ENCODE measurements around the gene AOAH.

The AOAH gene

DNA sequence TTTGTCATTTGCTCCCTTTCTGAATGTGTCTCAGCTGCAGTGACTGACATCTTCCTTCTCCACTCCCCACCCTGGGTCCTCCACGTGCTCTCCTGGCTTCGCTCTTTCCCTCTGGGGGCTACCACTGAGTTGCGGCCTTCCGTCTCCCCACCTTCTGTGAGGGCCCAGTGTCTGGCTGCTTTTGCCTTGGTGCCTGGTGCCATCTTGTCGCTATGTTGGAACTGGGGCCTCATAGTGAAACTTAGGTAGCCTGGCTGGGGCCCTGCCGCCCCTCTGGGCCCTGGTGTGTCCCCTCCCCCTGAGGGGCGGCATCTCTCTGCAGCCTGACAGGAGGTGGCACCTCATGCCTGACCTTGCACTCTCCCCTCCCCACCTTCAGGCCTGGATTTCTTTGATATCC is 190.6 kb downstream of the AOAH start:
- DNase-seq (ENCODE audit: insufficient read length, low spot score) = no peak
- FAIRE-seq = no peak
- TF ChIP-seq POLR2AphosphoS5 (IDR thresholded peaks at IDR 0.05; ENCODE audit: low read depth, low read length) (no peak), SPI1 (IDR thresholded peaks at IDR 0.05; ENCODE audit: low read depth, low read length) (no peak), POLR2A (IDR thresholded peaks at IDR 0.05; ENCODE audit: low read depth, low read length) (no peak), POU2F2 (IDR thresholded peaks at IDR 0.05; ENCODE audit: low read depth, low read length) (no peak), PAX5 (IDR thresholded peaks at IDR 0.05; ENCODE audit: insufficient read depth, low read length, severe bottlenecking) (no peak), TAF1 (IDR thresholded peaks at IDR 0.05; ENCODE audit: low read depth, low read length) (no peak)

DNA sequence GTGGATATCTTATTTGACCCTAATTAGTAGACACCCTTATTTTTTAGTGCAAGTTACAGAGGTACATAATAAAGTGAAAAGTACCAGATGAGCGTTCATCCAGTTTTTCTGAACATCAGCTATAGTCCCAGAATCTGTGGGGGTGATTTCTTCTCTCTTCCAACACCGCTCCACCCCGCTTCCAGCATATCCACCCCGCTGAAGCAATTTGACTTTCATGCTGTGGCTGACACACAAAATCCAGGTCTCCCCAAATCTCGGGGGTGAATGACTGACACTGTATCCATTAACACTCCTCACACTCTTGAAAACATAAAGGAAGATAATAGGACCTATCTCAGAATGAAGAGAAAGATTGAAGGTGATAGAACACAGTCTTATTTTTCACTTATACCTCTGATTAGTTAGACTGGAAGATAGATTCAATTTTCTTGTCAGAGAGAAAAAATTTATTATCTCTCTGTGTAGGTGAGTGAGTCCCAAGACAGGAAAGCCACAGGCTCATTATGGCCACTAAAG is 191.3 kb downstream of the AOAH start:
- TF ChIP-seq POLR2AphosphoS5 (IDR thresholded peaks at IDR 0.05; ENCODE audit: low read depth, low read length) (no peak), PAX5 (IDR thresholded peaks at IDR 0.05; ENCODE audit: insufficient read depth, low read length, severe bottlenecking) (no peak), POLR2A (IDR thresholded peaks at IDR 0.05; ENCODE audit: low read depth, low read length) (no peak)
- FAIRE-seq (no peak), DNase-seq (ENCODE audit: insufficient read length, low spot score) (no peak)

DNA sequence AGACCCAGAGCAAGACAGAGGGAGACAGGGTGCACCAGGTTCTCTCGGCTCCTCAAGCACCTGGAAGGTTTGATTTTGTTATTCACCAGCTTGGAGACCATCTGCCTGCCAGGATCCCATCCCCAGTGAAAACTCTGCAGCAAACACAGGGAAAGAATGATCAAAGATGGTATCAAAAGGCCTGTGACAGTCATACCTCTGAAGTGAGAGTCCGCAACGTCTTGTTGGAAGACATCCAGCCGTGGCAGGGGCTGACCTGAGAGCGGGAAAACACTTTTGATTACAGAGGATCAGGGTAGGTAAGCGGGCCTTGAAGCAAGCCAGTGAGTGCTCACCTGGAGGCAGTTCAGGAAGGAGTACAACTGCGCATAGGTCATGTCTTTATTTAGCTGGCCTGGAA is 192.3 kb downstream of the AOAH start:
- DNase-seq (ENCODE audit: insufficient read length, low spot score) (no peak), FAIRE-seq (no peak)
- no peak for TF ChIP-seq POU2F2 (IDR thresholded peaks at IDR 0.05; ENCODE audit: low read depth, low read length)
- no peak for TF ChIP-seq PAX5 (IDR thresholded peaks at IDR 0.05; ENCODE audit: insufficient read depth, low read length, severe bottlenecking)
- no peak for TF ChIP-seq POLR2AphosphoS5 (IDR thresholded peaks at IDR 0.05; ENCODE audit: low read depth, low read length)
- no peak for TF ChIP-seq TAF1 (IDR thresholded peaks at IDR 0.05; ENCODE audit: low read depth, low read length)
- no peak for TF ChIP-seq SPI1 (IDR thresholded peaks at IDR 0.05; ENCODE audit: low read depth, low read length)
- no peak for TF ChIP-seq POLR2A (IDR thresholded peaks at IDR 0.05; ENCODE audit: low read depth, low read length)

DNA sequence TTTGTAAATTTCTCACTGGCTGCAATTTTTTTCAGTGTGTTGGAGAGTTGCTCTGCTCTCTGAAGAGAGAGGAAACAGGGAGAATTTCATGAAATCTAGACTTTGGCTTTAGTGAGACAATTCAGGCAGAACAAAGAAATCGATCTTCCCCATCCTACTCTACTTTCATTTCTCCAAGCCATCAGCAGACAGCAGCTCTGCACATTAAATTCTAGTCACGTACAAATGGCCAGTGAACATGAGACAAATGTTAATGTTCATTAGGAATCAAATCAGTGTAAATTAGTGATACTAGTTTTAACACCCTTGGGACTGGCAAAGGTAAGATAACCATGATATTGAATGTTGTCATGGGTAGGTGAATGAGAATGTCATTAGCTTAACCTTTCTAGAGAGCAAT is 193.8 kb downstream of the AOAH start:
- TF ChIP-seq PAX5 (IDR thresholded peaks at IDR 0.05; ENCODE audit: insufficient read depth, low read length, severe bottlenecking) (no peak), SPI1 (IDR thresholded peaks at IDR 0.05; ENCODE audit: low read depth, low read length) (no peak), TAF1 (IDR thresholded peaks at IDR 0.05; ENCODE audit: low read depth, low read length) (no peak), POLR2A (IDR thresholded peaks at IDR 0.05; ENCODE audit: low read depth, low read length) (no peak), POU2F2 (IDR thresholded peaks at IDR 0.05; ENCODE audit: low read depth, low read length) (no peak), POLR2AphosphoS5 (IDR thresholded peaks at IDR 0.05; ENCODE audit: low read depth, low read length) (no peak)
- FAIRE-seq = no peak
- DNase-seq (ENCODE audit: insufficient read length, low spot score) = no peak

DNA sequence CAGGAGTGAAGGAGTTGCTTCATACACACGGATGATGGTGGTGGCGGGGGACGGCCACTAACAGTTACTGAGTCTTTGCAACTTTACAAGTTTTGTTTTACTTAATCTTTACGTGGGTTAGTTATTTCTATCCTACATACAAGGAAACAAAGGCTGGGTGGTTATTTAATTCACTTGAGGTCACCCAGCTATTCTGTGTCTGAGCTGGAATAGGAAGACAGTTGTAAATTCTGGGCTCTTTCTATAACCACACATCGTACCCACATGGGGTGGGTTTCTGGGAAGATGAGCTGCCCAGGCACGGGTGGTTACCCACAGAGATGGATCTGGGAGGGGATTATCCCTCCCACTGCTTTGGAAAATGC is 196.8 kb downstream of the AOAH start:
- TF ChIP-seq SPI1 (IDR thresholded peaks at IDR 0.05; ENCODE audit: low read depth, low read length) (no peak), PAX5 (IDR thresholded peaks at IDR 0.05; ENCODE audit: insufficient read depth, low read length, severe bottlenecking) (no peak), POLR2A (IDR thresholded peaks at IDR 0.05; ENCODE audit: low read depth, low read length) (no peak), POLR2AphosphoS5 (IDR thresholded peaks at IDR 0.05; ENCODE audit: low read depth, low read length) (no peak)
- DNase-seq (ENCODE audit: insufficient read length, low spot score) = no peak
- no peak for FAIRE-seq

DNA sequence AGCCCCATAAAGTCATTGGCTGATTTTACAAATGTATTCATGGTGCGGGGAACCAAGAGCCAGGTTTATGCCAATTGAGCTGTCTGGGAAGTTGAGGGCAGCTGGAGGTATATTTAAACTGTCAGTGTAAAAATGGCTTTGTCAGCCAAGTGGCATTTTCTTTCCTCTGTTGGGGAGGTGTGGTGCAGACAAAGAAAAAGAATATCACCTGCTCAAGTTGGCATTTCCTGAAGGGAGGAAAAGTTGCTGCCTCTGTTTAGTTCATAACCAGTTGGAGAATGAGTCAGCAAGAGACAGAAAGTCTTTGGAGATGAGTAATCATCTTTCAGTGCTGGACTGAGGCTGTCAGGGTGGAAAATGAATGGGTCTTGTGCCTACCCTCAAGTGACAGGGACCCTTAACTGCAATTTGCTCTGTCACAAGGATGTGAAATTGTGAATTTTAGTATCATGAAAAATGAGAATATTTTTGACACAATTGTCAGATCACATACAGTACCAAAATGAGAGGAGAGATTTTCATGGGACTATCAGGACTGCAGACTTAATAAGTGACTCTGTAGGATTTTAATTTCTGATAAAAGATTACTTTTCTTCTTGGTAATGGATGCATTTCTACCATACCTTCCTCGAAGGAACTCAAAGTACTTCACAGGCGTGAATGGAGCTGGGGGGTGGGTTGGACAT is 197.3 kb downstream of the AOAH start:
- DNase-seq (ENCODE audit: insufficient read length, low spot score) (no peak), FAIRE-seq (peak; percentile 86)
- no peak for TF ChIP-seq PAX5 (IDR thresholded peaks at IDR 0.05; ENCODE audit: insufficient read depth, low read length, severe bottlenecking)
- TF ChIP-seq POLR2A (IDR thresholded peaks at IDR 0.05; ENCODE audit: low read depth, low read length) = no peak
- no peak for TF ChIP-seq SPI1 (IDR thresholded peaks at IDR 0.05; ENCODE audit: low read depth, low read length)
- no peak for TF ChIP-seq POLR2AphosphoS5 (IDR thresholded peaks at IDR 0.05; ENCODE audit: low read depth, low read length)
- no peak for TF ChIP-seq POU2F2 (IDR thresholded peaks at IDR 0.05; ENCODE audit: low read depth, low read length)
- TF ChIP-seq TAF1 (IDR thresholded peaks at IDR 0.05; ENCODE audit: low read depth, low read length) = no peak

DNA sequence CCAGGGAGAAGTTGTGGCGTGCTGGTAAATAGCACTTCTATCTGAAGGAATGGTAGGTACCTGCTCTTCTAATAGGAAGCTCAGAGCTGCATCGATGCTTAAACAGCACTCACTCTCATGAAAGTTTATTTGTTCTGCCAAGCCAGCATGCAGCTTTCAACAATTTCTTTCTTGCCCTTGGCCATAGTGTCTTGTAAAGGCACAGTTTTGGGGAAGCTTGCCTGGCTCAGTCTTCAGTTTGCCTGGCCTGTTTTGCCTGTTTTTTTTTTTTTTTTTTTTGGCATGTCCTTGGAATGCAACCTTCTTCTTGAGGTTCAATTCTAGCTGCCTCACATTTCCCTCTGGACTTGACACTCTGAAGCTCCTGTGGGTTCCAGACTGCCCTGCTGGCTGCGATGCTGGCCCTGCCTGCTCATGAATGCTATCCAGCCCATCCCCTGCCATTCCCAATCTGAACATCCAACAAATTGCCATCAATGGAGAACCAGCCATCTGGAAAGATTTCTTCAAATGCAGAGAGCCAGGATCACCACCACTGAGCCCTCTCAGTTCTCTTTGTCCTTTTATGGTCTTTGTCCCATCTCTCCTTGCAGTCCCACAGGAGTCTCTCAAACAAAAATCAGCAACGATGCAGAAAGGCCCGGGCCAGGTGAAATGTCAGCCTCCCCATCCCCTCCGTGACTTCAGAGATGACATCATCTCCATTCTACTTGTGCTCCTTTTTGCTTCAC is 200.8 kb downstream of the AOAH start:
- TF ChIP-seq POLR2A (IDR thresholded peaks at IDR 0.05; ENCODE audit: low read depth, low read length) (no peak), POLR2AphosphoS5 (IDR thresholded peaks at IDR 0.05; ENCODE audit: low read depth, low read length) (no peak), POU2F2 (IDR thresholded peaks at IDR 0.05; ENCODE audit: low read depth, low read length) (no peak), TAF1 (IDR thresholded peaks at IDR 0.05; ENCODE audit: low read depth, low read length) (no peak), PAX5 (IDR thresholded peaks at IDR 0.05; ENCODE audit: insufficient read depth, low read length, severe bottlenecking) (no peak), SPI1 (IDR thresholded peaks at IDR 0.05; ENCODE audit: low read depth, low read length) (no peak)
- DNase-seq (ENCODE audit: insufficient read length, low spot score) = no peak
- FAIRE-seq = no peak

DNA sequence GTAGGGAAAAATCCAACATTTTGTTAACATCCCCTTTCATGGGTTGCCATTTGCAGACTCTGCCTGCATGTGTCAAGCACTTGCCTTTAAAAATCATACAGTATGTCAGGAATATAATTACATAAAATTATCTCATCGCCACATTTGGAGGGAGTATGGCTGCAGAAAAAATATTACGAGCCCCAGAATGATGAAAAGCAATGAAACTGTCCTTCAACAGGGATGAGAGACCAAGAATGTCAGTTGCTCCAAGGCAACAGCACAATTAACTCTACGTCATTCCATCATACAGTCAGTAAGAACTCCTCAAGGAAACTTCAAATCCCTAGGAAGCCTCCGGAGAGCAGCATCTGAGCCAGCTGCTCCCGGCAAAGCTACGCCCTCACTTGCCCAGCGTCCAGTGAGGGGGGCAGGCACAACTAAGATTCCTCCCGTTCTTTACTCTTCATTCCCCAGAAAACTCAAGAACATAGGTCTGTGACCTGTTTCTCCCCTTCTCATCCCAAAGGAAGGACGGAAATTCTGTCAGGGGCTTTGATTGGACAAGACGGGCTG is 201.8 kb downstream of the AOAH start:
- no peak for DNase-seq (ENCODE audit: insufficient read length, low spot score)
- TF ChIP-seq SPI1 (IDR thresholded peaks at IDR 0.05; ENCODE audit: low read depth, low read length) (no peak), POU2F2 (IDR thresholded peaks at IDR 0.05; ENCODE audit: low read depth, low read length) (no peak), POLR2A (IDR thresholded peaks at IDR 0.05; ENCODE audit: low read depth, low read length) (no peak), POLR2AphosphoS5 (IDR thresholded peaks at IDR 0.05; ENCODE audit: low read depth, low read length) (no peak), PAX5 (IDR thresholded peaks at IDR 0.05; ENCODE audit: insufficient read depth, low read length, severe bottlenecking) (no peak), TAF1 (IDR thresholded peaks at IDR 0.05; ENCODE audit: low read depth, low read length) (no peak)
- no peak for FAIRE-seq

DNA sequence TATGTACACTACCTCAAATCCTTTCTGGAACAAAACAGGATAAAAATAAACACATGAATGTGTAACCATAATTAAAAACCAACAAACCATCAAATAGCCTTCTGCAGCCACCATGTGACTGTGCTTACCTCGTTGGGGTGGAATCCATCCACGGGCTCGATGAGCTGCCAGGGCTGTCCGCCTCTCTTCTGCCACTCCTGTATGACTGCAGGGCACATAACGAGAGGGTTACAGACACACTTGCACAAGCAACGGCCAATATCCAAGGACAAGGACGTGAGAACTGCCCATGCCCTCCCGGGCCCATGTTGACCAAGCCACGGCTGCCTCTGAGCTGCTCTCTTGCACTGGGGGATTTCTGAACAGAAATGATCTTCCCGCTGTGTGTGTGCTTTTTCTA is 202.4 kb downstream of the AOAH start:
- no peak for FAIRE-seq
- no peak for DNase-seq (ENCODE audit: insufficient read length, low spot score)
- TF ChIP-seq POLR2A (IDR thresholded peaks at IDR 0.05; ENCODE audit: low read depth, low read length) (no peak), POU2F2 (IDR thresholded peaks at IDR 0.05; ENCODE audit: low read depth, low read length) (no peak), PAX5 (IDR thresholded peaks at IDR 0.05; ENCODE audit: insufficient read depth, low read length, severe bottlenecking) (no peak), TAF1 (IDR thresholded peaks at IDR 0.05; ENCODE audit: low read depth, low read length) (no peak), POLR2AphosphoS5 (IDR thresholded peaks at IDR 0.05; ENCODE audit: low read depth, low read length) (no peak)
